ENCODE results near the gene NMNAT3.

The NMNAT3 gene

GRCh38 chr3:139657434-139657833, 20.3 kb downstream of the NMNAT3 start:
- TF ChIP-seq, protein P1, sequence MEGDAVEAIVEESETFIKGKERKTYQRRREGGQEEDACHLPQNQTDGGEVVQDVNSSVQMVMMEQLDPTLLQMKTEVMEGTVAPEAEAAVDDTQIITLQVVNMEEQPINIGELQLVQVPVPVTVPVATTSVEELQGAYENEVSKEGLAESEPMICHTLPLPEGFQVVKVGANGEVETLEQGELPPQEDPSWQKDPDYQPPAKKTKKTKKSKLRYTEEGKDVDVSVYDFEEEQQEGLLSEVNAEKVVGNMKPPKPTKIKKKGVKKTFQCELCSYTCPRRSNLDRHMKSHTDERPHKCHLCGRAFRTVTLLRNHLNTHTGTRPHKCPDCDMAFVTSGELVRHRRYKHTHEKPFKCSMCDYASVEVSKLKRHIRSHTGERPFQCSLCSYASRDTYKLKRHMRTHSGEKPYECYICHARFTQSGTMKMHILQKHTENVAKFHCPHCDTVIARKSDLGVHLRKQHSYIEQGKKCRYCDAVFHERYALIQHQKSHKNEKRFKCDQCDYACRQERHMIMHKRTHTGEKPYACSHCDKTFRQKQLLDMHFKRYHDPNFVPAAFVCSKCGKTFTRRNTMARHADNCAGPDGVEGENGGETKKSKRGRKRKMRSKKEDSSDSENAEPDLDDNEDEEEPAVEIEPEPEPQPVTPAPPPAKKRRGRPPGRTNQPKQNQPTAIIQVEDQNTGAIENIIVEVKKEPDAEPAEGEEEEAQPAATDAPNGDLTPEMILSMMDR (IDR thresholded peaks at IDR 0.05; ENCODE audit: insufficient read depth, low read depth, low read length, missing control alignments) = no peak

GRCh38 chr3:139655909-139656595, 21.7 kb downstream of the NMNAT3 start:
- DNase-seq (ENCODE audit: low read depth) = peak; percentile 42
- TF ChIP-seq, protein P1 (IDR thresholded peaks at IDR 0.05; ENCODE audit: insufficient read depth, low read depth, low read length, missing control alignments) = no peak
- H3K4me3 ChIP-seq (ENCODE audit: low read length) = no peak overlapping the region

More at GRCh38 chr3:139657434-139657833, 20.3 kb downstream of the NMNAT3 start:
- no peak overlapping the region for H3K4me3 ChIP-seq (ENCODE audit: low read length)
- DNase-seq (ENCODE audit: low read depth) = no peak

- peak; percentile 71 for DNase-seq (ENCODE audit: low read depth)
- H3K4me3 ChIP-seq (ENCODE audit: low read length) = no peak overlapping the region
- TF ChIP-seq, protein P1 (IDR thresholded peaks at IDR 0.05; ENCODE audit: insufficient read depth, low read depth, low read length, missing control alignments) = no peak
These were observed 23.0 kb downstream of the NMNAT3 start for GRCh38 chr3:139654637-139655365.

DNA sequence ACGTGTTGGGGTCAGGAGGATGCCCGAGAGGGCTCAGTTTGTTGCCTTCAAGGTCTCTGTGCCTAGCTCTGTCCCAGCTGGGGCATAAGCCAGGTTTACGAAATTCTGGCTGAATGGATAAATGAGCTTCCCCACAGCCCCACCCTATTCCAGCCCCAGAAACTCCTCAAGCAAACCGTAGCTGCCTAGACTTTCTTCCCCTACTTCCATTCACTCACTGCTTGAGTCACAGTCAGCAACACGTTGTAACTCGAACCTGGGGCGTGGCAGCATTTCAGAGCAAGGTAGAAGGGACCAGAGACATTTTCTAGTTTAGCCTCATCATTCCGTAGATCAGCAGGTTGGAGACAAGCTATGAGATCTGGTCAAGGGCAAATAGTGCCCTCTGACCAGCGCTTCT, 24.2 kb downstream of the NMNAT3 start:
- H3K4me3 ChIP-seq (ENCODE audit: low read length) = no peak overlapping the region
- TF ChIP-seq, protein P1 (IDR thresholded peaks at IDR 0.05; ENCODE audit: insufficient read depth, low read depth, low read length, missing control alignments) = no peak
- peak; percentile 98 for DNase-seq (ENCODE audit: low read depth)

- no peak overlapping the region for H3K4me3 ChIP-seq (ENCODE audit: low read length)
- DNase-seq (ENCODE audit: low read depth) = no peak
- TF ChIP-seq, protein P1 (IDR thresholded peaks at IDR 0.05; ENCODE audit: insufficient read depth, low read depth, low read length, missing control alignments) = no peak
These were observed 25.2 kb downstream of the NMNAT3 start for GRCh38 chr3:139652561-139652960.

DNA sequence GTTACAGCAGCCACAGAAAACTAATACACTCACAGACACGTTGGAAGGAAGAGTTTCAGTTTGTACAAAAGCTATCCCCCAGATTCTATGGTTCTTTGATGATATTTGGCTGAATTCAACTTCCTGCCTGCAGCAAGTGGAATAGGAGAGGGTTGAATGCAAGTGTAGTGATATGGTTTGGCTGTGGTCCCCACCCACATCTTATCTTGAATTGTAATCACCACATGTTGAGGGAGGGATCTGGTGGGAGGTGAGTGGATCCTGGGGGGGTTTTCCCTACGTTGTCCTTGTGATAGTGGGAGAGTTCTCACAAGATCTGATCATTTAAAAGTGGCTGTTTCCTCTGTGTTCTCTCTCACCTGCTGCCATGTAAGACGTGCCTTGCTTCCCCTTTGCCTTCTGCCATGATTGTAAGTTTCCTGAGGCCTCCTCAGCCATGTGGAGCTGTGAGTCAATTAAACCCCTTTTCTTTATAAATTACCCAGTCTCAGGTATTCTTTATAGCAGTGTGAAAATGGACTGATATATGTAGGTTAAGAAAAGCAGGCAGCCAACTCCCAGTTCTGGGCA, 29.8 kb downstream of the NMNAT3 start:
- DNase-seq (ENCODE audit: low read depth) = no peak
- no peak overlapping the region for H3K4me3 ChIP-seq (ENCODE audit: low read length)
- TF ChIP-seq, protein P1 (IDR thresholded peaks at IDR 0.05; ENCODE audit: insufficient read depth, low read depth, low read length, missing control alignments) = no peak
